Mucosa of rectum (tissue), 2 donors: ENCODE results near the gene PALD1.
"Not testable (repeated sequence)": the region's sequence is repeated elsewhere in the genome, so short reads cannot be mapped to it uniquely, and the experiment has no call there.

Experiments
- H3K27ac ChIP-seq, 2 donors: one replicate each; pipeline ENCODE4 v1.7.0; 2013; ENCODE audit warnings: inconsistent platforms in 2 of 2, low read depth in 2 of 2, low read length in 2 of 2
- H3K27me3 ChIP-seq, 2 donors: one replicate each; pipeline ENCODE4 v1.7.0; 2013; ENCODE audit warnings: low read length in 2 of 2; ENCODE audit not compliant: control insufficient read depth in 2 of 2, insufficient read depth in 2 of 2
- H3K36me3 ChIP-seq, 2 donors: one replicate each; pipeline ENCODE4 v1.7.0; 2013; ENCODE audit warnings: low read length in 2 of 2; ENCODE audit not compliant: control insufficient read depth in 2 of 2, insufficient read depth in 2 of 2
- H3K4me1 ChIP-seq, 2 donors: one replicate each; pipeline ENCODE4 v1.7.0; 2013; ENCODE audit warnings: low read length in 2 of 2, mild to moderate bottlenecking in 1 of 2; ENCODE audit not compliant: control insufficient read depth in 2 of 2, insufficient read depth in 2 of 2
- H3K4me3 ChIP-seq, 2 donors: one replicate each; pipeline ENCODE4 v1.7.0; 2013; ENCODE audit warnings: low read length in 2 of 2
- H3K9ac ChIP-seq, 2 donors: one replicate each; pipeline ENCODE4 v1.7.0; 2013; ENCODE audit warnings: low read length in 2 of 2, low read depth in 1 of 2, mild to moderate bottlenecking in 1 of 2
- H3K9me3 ChIP-seq, 2 donors: one replicate each; pipeline ENCODE4 v1.7.0; 2013; ENCODE audit warnings: low read length in 2 of 2; ENCODE audit not compliant: control insufficient read depth in 2 of 2
- donor health status: healthy.
- donor health status: Normal muscosa, but diverticular disease.

The PALD1 gene

GRCh38 chr10:70482982-70483760 is 4.6 kb downstream of the PALD1 start:
- H3K4me1 ChIP-seq: peaks cover 15 to 19% of the 10 kb centered on the region in 2 donors
- no peaks in the 10 kb centered on the region for H3K27me3 ChIP-seq
- no peak overlapping the region for H3K4me3 ChIP-seq
- H3K9ac ChIP-seq: no peak overlapping the region
- peaks cover 0 to 3% of the 10 kb centered on the region in 2 donors for H3K36me3 ChIP-seq
- H3K27ac ChIP-seq: peak overlapping the region in 1 of 2 donors; percentile 13
- H3K9me3 ChIP-seq: no peaks in the 10 kb centered on the region

GRCh38 chr10:70483872-70484271 is 5.3 kb downstream of the PALD1 start:
- not testable (repeated sequence) for H3K36me3 ChIP-seq, H3K27ac ChIP-seq, H3K9ac ChIP-seq, H3K9me3 ChIP-seq, H3K4me3 ChIP-seq, H3K27me3 ChIP-seq
- peaks cover 15 to 17% of the 10 kb centered on the region in 2 donors for H3K4me1 ChIP-seq

GRCh38 chr10:70487824-70488223 is 9.3 kb downstream of the PALD1 start:
- peaks cover 2 to 3% of the 10 kb centered on the region in 2 donors for H3K4me1 ChIP-seq
- no peaks in the 10 kb centered on the region for H3K9me3 ChIP-seq
- no peak overlapping the region for H3K27ac ChIP-seq
- H3K9ac ChIP-seq: no peak overlapping the region
- no peaks in the 10 kb centered on the region for H3K27me3 ChIP-seq
- H3K36me3 ChIP-seq: peaks cover 0 to 3% of the 10 kb centered on the region in 2 donors
- H3K4me3 ChIP-seq: no peak overlapping the region

GRCh38 chr10:70490142-70490541 is 11.6 kb downstream of the PALD1 start:
- H3K4me3 ChIP-seq: no peak overlapping the region
- no peak overlapping the region for H3K9ac ChIP-seq
- no peak overlapping the region for H3K27ac ChIP-seq
- no peaks in the 10 kb centered on the region for H3K9me3 ChIP-seq
- H3K27me3 ChIP-seq: no peaks in the 10 kb centered on the region
- H3K4me1 ChIP-seq: peaks cover 7 to 13% of the 10 kb centered on the region in 2 donors
- H3K36me3 ChIP-seq: peaks cover 0 to 3% of the 10 kb centered on the region in 2 donors

GRCh38 chr10:70491614-70492013 is 13.0 kb downstream of the PALD1 start:
- Histone ChIP-seq H3K36me3 (no peaks in the 10 kb centered on the region), H3K9me3 (no peaks in the 10 kb centered on the region), H3K4me1 (peaks cover 7 to 13% of the 10 kb centered on the region in 2 donors), H3K4me3 (no peak overlapping the region), H3K27me3 (no peaks in the 10 kb centered on the region), H3K9ac (no peak overlapping the region), H3K27ac (no peak overlapping the region)

- Histone ChIP-seq H3K4me1 (peaks cover 7 to 13% of the 10 kb centered on the region in 2 donors), H3K36me3 (no peaks in the 10 kb centered on the region), H3K9ac (peak overlapping the region in 1 of 2 donors; percentile 13), H3K27ac (peak overlapping the region; percentile 46), H3K27me3 (no peaks in the 10 kb centered on the region), H3K9me3 (no peaks in the 10 kb centered on the region), H3K4me3 (no peak overlapping the region)
These were observed 14.5 kb downstream of the PALD1 start for GRCh38 chr10:70492786-70493659.

- Histone ChIP-seq H3K4me1 (peaks cover 7 to 13% of the 10 kb centered on the region in 2 donors), H3K4me3 (no peak overlapping the region), H3K36me3 (no peaks in the 10 kb centered on the region), H3K9me3 (no peaks in the 10 kb centered on the region), H3K27me3 (no peaks in the 10 kb centered on the region), H3K9ac (peak overlapping the region in 1 of 2 donors; percentile 13), H3K27ac (peak overlapping the region; percentile 46)
These were observed 15.2 kb downstream of the PALD1 start for GRCh38 chr10:70493660-70494234.

GRCh38 chr10:70494536-70494935 is 16.0 kb downstream of the PALD1 start:
- H3K27ac ChIP-seq: peak overlapping the region in 1 of 2 donors; percentile 61
- H3K9me3 ChIP-seq: no peaks in the 10 kb centered on the region
- H3K27me3 ChIP-seq: no peaks in the 10 kb centered on the region
- peak overlapping the region in 1 of 2 donors; percentile 20 for H3K4me3 ChIP-seq
- no peaks in the 10 kb centered on the region for H3K36me3 ChIP-seq
- H3K4me1 ChIP-seq: peaks cover 7 to 16% of the 10 kb centered on the region in 2 donors
- H3K9ac ChIP-seq: peak overlapping the region in 1 of 2 donors; percentile 41

GRCh38 chr10:70494966-70495365 is 16.4 kb downstream of the PALD1 start:
- Histone ChIP-seq H3K4me3 (no peak overlapping the region), H3K4me1 (peaks cover 10 to 16% of the 10 kb centered on the region in 2 donors), H3K36me3 (no peaks in the 10 kb centered on the region), H3K9ac (no peak overlapping the region), H3K27me3 (no peaks in the 10 kb centered on the region), H3K27ac (peak overlapping the region; percentile 59 to 61), H3K9me3 (no peaks in the 10 kb centered on the region)
